Endothelial cell of umbilical vein (primary cell): Measurements from ENCODE around the gene PGM2L1.

Source experiments
- EZH2 ChIP-seq: IDR thresholded peaks from 2 replicates; pipeline ENCODE4 v1.6.1; 2012; ENCODE audit warnings: borderline replicate concordance, low read depth, mild to moderate bottlenecking, moderate library complexity, low read length, inconsistent platforms; ENCODE audit not compliant: severe bottlenecking
- POLR2A ChIP-seq: IDR thresholded peaks from 2 replicates; pipeline ENCODE4 v1.6.1; 2012; ENCODE audit warnings: low read depth, mild to moderate bottlenecking, control low read depth, low read length
- POLR2AphosphoS5 ChIP-seq: IDR thresholded peaks from 2 replicates; pipeline ENCODE4 v1.6.1; 2012; ENCODE audit warnings: low read depth, mild to moderate bottlenecking, control low read depth, low read length, moderate library complexity; ENCODE audit not compliant: insufficient read depth
- TF ChIP-seq, protein P1 (sequence below), 2 donors: IDR thresholded peaks; 1 replicate in 1 of 2; 2 replicates in 1 of 2; pipeline ENCODE4 v1.5.1; 2011; ENCODE audit warnings: low read length in 2 of 2, mild to moderate bottlenecking in 2 of 2, moderate library complexity in 2 of 2, control low read depth in 1 of 2, inconsistent platforms in 1 of 2, low read depth in 1 of 2; ENCODE audit not compliant: insufficient read depth in 1 of 2; ENCODE audit errors: extremely low read depth in 1 of 2
- TF ChIP-seq, protein P2 (sequence below): IDR thresholded peaks from 2 replicates; pipeline ENCODE4 v1.6.1; 2011; ENCODE audit not compliant: insufficient read depth, insufficient read length

DNA sequence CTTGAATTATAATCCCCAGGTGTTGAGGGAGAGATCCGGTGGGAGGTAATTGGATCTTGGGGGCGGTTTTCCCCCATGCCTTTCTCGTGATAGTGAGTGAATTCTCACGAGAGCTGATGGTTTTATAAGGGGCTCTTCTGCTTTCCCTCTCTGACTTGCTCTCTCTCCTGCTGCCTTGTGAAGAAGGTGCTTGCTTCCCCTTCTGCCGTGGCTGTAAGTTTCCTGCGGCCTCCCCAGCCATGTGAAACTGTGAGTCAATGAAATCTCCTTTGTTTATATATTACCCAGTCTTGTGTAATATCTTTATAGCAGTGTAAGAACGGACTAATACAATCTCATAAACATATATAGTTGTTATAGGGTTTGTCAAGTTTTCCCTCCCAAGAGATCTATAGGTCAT is 36.3 kb upstream of the PGM2L1 start:
- TF ChIP-seq, protein P1, sequence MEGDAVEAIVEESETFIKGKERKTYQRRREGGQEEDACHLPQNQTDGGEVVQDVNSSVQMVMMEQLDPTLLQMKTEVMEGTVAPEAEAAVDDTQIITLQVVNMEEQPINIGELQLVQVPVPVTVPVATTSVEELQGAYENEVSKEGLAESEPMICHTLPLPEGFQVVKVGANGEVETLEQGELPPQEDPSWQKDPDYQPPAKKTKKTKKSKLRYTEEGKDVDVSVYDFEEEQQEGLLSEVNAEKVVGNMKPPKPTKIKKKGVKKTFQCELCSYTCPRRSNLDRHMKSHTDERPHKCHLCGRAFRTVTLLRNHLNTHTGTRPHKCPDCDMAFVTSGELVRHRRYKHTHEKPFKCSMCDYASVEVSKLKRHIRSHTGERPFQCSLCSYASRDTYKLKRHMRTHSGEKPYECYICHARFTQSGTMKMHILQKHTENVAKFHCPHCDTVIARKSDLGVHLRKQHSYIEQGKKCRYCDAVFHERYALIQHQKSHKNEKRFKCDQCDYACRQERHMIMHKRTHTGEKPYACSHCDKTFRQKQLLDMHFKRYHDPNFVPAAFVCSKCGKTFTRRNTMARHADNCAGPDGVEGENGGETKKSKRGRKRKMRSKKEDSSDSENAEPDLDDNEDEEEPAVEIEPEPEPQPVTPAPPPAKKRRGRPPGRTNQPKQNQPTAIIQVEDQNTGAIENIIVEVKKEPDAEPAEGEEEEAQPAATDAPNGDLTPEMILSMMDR (IDR thresholded peaks at IDR 0.05; ENCODE audit: extremely low read depth in 1 of 2, insufficient read depth in 1 of 2, low read depth in 1 of 2, low read length in 2 of 2): no peak
- TF ChIP-seq POLR2AphosphoS5 (no peak), EZH2 (no peak), POLR2A (no peak)
- TF ChIP-seq, protein P2, sequence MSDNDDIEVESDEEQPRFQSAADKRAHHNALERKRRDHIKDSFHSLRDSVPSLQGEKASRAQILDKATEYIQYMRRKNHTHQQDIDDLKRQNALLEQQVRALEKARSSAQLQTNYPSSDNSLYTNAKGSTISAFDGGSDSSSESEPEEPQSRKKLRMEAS: no peak
